ENCODE data around the gene ANKMY1. TPM values are rescaled to one million over a fixed set of nuclear protein-coding genes. Genes with fewer than 3 reads are reported as not detected.

Gene ANKMY1
- total and polyA plus RNA-seq, 2 of the 8 experiments (the other 6 are each of a cell fraction or from before 2014, with no cell fraction given), result 4.5 to 4.8 TPM

- Histone ChIP-seq H2BK12ac (ENCODE audit: low read depth, low read length) (no peak overlapping the region), H3K79me2 (ENCODE audit: control insufficient read depth in 1 of 2, insufficient read depth in 2 of 2, low read length in 2 of 2) (no peaks in the 10 kb centered on the region), H3K56ac (replicated peaks; ENCODE audit: insufficient read length, low read depth, low read length) (no peak overlapping the region), H4K91ac (replicated peaks; ENCODE audit: insufficient read length, low read length) (no peak overlapping the region), H3K27ac (ENCODE audit: low read depth, low read length) (no peak overlapping the region), H4K5ac (ENCODE audit: insufficient read length, low read depth, low read length) (no peak overlapping the region), H3K14ac (ENCODE audit: insufficient read length) (no peak overlapping the region), H3K9me3 (ENCODE audit: insufficient read depth in 2 of 2, low read depth in 1 of 2, low read length in 1 of 2) (peaks cover 6 to 11% of the 10 kb centered on the region in 2 experiments; a peak in 2 of 4 replicates), H3K79me1 (ENCODE audit: low read depth, low read length) (0 out of 2 replicates have a peak, but pooled peaks cover 2% of the 10 kb centered on the region), H3K4me3 (ENCODE audit: extremely low read depth in 1 of 4, insufficient read depth in 2 of 4, low read depth in 3 of 4, low read length in 4 of 4) (no peak overlapping the region), H3K23me2 (ENCODE audit: low read depth, low read length) (peaks cover 4% of the 10 kb centered on the region; the same call in 1 of the 2 replicates), H2BK5ac (ENCODE audit: low read depth, low read length) (no peak overlapping the region), H3K4me2 (ENCODE audit: insufficient read depth in 1 of 2, low read depth in 2 of 2, low read length in 2 of 2) (no peak overlapping the region), H3K27me3 (replicated peaks in 1 of 4; ENCODE audit: control insufficient read depth in 3 of 4, extremely low read depth in 1 of 4, insufficient read depth in 3 of 4, low read length in 3 of 4) (peaks cover 3 to 33% (median 22%) of the 10 kb centered on the region in 4 experiments), H3K9ac (replicated peaks in 1 of 4; ENCODE audit: extremely low read depth in 1 of 4, low read depth in 3 of 4, low read length in 3 of 4) (no peak overlapping the region), H3K4ac (replicated peaks; ENCODE audit: insufficient read length, low read depth, low read length) (no peak overlapping the region), H4K20me1 (replicated peaks in 1 of 2; ENCODE audit: control insufficient read depth in 1 of 2, insufficient read depth in 2 of 2, low read length in 2 of 2) (peaks cover 0 to 4% of the 10 kb centered on the region in 2 experiments), H2AFZ (ENCODE audit: low read length) (no peak overlapping the region), H3K18ac (ENCODE audit: extremely low read depth, low read length) (no peak overlapping the region), H4K8ac (ENCODE audit: extremely low read depth, insufficient read depth, low read length) (no peak overlapping the region), H2AK5ac (ENCODE audit: low read depth, low read length) (no peak overlapping the region), H2BK20ac (ENCODE audit: low read length) (no peak overlapping the region), H3K36me3 (ENCODE audit: control insufficient read depth in 2 of 4, insufficient read depth in 4 of 4, low read length in 3 of 4) (peaks cover 0 to 5% (median 3%) of the 10 kb centered on the region in 4 experiments; a peak in 2 of 8 replicates), H3K23ac (ENCODE audit: insufficient read length) (no peak overlapping the region), H2BK15ac (ENCODE audit: low read length) (no peak overlapping the region), H2BK120ac (replicated peaks; ENCODE audit: low read depth, low read length) (no peak overlapping the region), H3K4me1 (replicated peaks in 1 of 4; ENCODE audit: control insufficient read depth in 3 of 4, insufficient read depth in 4 of 4, low read length in 3 of 4) (peaks cover 0 to 14% (median 9%) of the 10 kb centered on the region in 4 experiments; a peak in 5 of 7 replicates)
- WGBS, 2 experiments (ENCODE audit: extremely low coverage in 1 of 2, insufficient coverage in 1 of 2, insufficient read length in 1 of 2, insufficient replicate concordance in 2 of 2, low coverage in 1 of 2, low lambda C conversion rate in 2 of 2, missing lambda C conversion rate in 1 of 2), result 88% methylated on average over 16 of the region's 16 CpGs; no CpG with 5 or more reads in 1 of the 2 experiments
- ChIA-PET POLR2A (ENCODE audit: partially characterized antibody) (no interaction called here), CTCF (ENCODE audit: partially characterized antibody) (interaction anchor here (0.9 to 1.3 kb wide), 3 partner anchors 10 to 41 kb away, joined by 3 to 5 read pairs (median 3); no protein-coding TSS in a partner anchor)
- FAIRE-seq (no peak), DNase-seq (ENCODE audit: low read depth in 1 of 2, low spot score in 2 of 2) (no peak)
- TF ChIP-seq, protein P1, sequence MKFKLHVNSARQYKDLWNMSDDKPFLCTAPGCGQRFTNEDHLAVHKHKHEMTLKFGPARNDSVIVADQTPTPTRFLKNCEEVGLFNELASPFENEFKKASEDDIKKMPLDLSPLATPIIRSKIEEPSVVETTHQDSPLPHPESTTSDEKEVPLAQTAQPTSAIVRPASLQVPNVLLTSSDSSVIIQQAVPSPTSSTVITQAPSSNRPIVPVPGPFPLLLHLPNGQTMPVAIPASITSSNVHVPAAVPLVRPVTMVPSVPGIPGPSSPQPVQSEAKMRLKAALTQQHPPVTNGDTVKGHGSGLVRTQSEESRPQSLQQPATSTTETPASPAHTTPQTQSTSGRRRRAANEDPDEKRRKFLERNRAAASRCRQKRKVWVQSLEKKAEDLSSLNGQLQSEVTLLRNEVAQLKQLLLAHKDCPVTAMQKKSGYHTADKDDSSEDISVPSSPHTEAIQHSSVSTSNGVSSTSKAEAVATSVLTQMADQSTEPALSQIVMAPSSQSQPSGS (IDR thresholded peaks at IDR 0.05; ENCODE audit: low read length), result no peak
- TF ChIP-seq GTF2F1 (IDR thresholded peaks at IDR 0.05; ENCODE audit: borderline replicate concordance, low read depth, low read length), result no peak
- no peak for TF ChIP-seq TEAD4 (IDR thresholded peaks at IDR 0.05; ENCODE audit: low read depth, low read length)
- no peak for TF ChIP-seq BACH1 (IDR thresholded peaks at IDR 0.05; ENCODE audit: low read length)
- no peak for TF ChIP-seq GABPA (IDR thresholded peaks at IDR 0.05; ENCODE audit: borderline replicate concordance, insufficient read depth, low read length)
- no peak for TF ChIP-seq PHF8 (conservative IDR thresholded peaks at IDR 0.05; ENCODE audit: low read depth, low read length)
- no peak for TF ChIP-seq CTCF (IDR thresholded peaks at IDR 0.05; ENCODE audit: control extremely low read depth in 1 of 3, insufficient read depth in 1 of 3, low read depth in 1 of 3, low read length in 3 of 3)
- no peak for TF ChIP-seq ASH2L (IDR thresholded peaks at IDR 0.05; ENCODE audit: low read length)
These were observed 2.1 kb downstream of the ANKMY1 start for GRCh38 chr2:240555541-240556250.
